ENCODE measurements around the gene STX8. TPM values are rescaled to one million over a fixed set of nuclear protein-coding genes. Genes with fewer than 3 reads are reported as not detected.

STX8 gene
- total RNA-seq, 1 donor, result 77.5 TPM

DNA sequence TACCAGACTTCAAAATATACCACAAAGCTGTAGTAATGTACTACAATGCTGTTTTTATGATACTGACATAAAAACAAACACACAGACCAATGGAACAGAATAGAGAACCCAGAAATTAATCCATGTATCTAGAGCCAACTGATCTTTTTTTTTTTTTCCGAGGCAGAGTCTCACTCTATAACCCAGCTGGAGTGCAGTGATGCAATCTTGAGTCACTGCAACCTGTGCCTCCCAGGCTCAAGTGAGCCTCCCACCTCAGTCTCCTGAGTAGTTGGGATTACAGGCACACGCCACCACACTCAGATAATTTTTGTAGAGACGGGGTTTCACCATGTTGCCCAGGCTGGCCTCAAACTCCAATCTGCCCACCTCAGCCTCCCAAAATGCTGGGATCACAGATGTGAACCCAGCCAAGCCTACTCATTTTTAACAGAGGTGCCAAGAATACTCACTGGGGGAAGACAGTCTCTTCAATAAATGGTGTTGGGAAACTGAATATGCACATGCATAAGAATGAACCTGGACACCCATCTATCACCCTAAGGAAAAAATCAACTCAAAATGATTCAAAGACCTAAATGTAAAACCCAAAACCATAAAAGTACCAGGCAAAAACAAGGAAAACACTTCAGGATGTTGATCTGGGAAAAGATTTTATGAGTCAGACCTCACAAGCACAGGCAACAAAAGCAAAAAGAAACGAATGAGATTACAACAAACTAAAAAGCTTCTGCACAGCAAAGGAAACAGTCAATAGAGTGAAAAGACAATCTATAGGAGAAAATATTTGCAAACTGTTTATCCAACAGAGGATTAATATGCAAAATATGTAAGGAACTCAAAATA lies 63.1 kb downstream of the STX8 start:
- TF ChIP-seq, protein P1, sequence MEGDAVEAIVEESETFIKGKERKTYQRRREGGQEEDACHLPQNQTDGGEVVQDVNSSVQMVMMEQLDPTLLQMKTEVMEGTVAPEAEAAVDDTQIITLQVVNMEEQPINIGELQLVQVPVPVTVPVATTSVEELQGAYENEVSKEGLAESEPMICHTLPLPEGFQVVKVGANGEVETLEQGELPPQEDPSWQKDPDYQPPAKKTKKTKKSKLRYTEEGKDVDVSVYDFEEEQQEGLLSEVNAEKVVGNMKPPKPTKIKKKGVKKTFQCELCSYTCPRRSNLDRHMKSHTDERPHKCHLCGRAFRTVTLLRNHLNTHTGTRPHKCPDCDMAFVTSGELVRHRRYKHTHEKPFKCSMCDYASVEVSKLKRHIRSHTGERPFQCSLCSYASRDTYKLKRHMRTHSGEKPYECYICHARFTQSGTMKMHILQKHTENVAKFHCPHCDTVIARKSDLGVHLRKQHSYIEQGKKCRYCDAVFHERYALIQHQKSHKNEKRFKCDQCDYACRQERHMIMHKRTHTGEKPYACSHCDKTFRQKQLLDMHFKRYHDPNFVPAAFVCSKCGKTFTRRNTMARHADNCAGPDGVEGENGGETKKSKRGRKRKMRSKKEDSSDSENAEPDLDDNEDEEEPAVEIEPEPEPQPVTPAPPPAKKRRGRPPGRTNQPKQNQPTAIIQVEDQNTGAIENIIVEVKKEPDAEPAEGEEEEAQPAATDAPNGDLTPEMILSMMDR (IDR thresholded peaks at IDR 0.05; ENCODE audit: insufficient read depth, low read length), result no peak
- no peak overlapping the region for H3K4me3 ChIP-seq (ENCODE audit: low read depth, low read length)

DNA sequence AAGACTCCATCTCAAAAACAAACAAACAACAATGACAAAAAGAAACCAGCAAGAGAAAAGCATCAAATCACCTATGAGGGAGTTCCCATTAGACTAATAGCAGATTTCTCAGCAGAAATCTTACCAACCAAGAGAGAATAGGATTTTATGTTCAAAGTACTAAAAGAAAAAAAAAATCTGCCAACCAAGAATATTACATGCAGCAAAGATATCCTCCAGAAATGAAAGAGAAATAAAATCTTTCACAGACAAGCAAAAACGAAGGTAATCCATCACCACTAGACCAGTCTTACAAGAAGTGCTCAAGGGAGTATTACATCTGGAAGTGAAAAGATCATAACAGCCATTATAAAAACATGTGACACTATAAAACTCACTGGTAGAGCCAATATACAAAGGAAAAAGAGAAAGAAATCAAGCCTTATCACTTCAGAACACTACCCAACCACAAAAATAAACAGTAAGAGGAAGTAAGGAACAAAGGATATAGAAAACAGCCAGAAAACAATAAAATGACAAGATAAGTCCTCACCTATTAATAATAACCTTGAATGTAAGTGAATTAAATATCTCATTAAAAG lies 66.3 kb downstream of the STX8 start:
- DNase-seq (ENCODE audit: low read depth), result no peak
- H3K4me3 ChIP-seq (ENCODE audit: low read depth, low read length), result no peak overlapping the region
- TF ChIP-seq, protein P1 (IDR thresholded peaks at IDR 0.05; ENCODE audit: insufficient read depth, low read length), result no peak

More for the DNA sequence above, 63.1 kb downstream of the STX8 start:
- DNase-seq (ENCODE audit: low read depth), result peak; percentile 47

DNA sequence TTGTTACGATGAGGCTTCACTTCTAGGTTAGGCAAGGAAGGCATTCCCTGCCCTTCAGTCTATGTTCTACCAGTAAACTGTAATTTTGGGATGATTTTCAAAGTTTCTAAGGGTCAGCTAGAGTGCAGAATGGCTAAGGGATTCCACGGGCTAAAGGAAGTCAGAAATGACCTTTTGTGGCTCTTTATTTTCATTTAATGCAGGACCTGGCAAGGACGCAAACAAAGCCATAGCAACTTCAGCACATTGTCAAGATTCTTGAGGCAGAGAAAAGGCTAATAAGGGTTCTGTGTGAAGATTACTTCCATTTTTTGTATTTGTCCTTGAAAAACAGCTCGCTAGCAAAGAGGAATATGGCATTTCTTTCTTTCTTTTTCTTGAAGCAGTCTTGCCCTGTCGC lies 76.6 kb downstream of the STX8 start:
- TF ChIP-seq, protein P1 (IDR thresholded peaks at IDR 0.05; ENCODE audit: insufficient read depth, low read length), result no peak
- H3K4me3 ChIP-seq (ENCODE audit: low read depth, low read length), result no peak overlapping the region
- no peak for DNase-seq (ENCODE audit: low read depth)

- no peak for DNase-seq (ENCODE audit: low read depth)
- no peak overlapping the region for H3K4me3 ChIP-seq (ENCODE audit: low read depth, low read length)
- TF ChIP-seq, protein P1 (IDR thresholded peaks at IDR 0.05; ENCODE audit: insufficient read depth, low read length), result no peak
Observed at GRCh38 chr17:9498490-9498889, 77.1 kb downstream of the STX8 start.

DNA sequence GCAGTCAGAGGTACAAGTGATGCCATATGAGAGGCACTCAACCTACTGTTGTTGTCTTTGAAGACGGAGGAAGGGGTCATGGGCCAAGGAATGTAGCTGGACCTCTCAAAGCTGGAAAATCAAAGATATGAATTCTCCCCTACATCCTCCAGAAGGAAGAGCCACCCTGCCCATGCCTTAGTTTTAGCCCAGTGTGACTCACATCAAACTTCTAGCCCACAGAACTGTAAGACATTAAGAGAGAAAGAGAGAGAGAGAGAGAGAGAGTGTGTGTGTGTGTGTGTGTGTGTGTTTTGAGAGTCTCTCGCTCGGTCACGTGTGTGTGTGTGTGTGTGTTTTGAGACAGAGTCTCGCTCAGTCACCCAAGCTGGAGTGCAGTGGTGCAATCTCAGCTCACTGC lies 87.1 kb downstream of the STX8 start:
- DNase-seq (ENCODE audit: low read depth), result no peak
- H3K4me3 ChIP-seq (ENCODE audit: low read depth, low read length), result no peak overlapping the region
- TF ChIP-seq, protein P1 (IDR thresholded peaks at IDR 0.05; ENCODE audit: insufficient read depth, low read length), result no peak

DNA sequence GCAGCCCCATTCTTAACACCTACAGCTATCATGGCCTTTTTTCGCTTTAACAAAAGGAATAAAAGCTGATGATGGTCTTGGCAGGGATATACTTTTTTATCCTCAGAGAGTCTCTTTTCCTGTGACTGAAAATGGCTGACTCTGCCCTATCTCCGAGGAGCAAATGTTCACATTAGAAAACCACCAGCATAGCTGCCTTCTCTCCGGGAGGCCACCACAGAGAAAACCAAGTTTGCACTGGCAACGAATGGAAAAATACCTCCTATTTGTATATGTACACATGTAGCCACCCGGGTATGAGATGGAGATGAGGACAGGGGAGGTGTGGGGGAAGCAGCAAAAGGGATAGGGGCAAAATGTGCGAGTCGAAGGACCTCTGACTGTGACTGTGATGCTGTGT lies 88.2 kb downstream of the STX8 start:
- TF ChIP-seq, protein P1 (IDR thresholded peaks at IDR 0.05; ENCODE audit: insufficient read depth, low read length), result no peak
- H3K4me3 ChIP-seq (ENCODE audit: low read depth, low read length), result no peak overlapping the region
- DNase-seq (ENCODE audit: low read depth), result no peak
